WI38 (cell line): ENCODE measurements around the gene GSE1.

ENCODE experiments used
- H3K4me3 ChIP-seq: 2 replicates; pipeline ENCODE4 v1.5.1; 2011; ENCODE audit warnings: low read depth, mild to moderate bottlenecking, control low read depth, low read length
- TF ChIP-seq, protein P1 (sequence below): IDR thresholded peaks from 2 replicates; pipeline ENCODE4 v1.5.1; 2012; ENCODE audit warnings: low read depth, mild to moderate bottlenecking, control low read depth, low read length

The GSE1 gene

DNA sequence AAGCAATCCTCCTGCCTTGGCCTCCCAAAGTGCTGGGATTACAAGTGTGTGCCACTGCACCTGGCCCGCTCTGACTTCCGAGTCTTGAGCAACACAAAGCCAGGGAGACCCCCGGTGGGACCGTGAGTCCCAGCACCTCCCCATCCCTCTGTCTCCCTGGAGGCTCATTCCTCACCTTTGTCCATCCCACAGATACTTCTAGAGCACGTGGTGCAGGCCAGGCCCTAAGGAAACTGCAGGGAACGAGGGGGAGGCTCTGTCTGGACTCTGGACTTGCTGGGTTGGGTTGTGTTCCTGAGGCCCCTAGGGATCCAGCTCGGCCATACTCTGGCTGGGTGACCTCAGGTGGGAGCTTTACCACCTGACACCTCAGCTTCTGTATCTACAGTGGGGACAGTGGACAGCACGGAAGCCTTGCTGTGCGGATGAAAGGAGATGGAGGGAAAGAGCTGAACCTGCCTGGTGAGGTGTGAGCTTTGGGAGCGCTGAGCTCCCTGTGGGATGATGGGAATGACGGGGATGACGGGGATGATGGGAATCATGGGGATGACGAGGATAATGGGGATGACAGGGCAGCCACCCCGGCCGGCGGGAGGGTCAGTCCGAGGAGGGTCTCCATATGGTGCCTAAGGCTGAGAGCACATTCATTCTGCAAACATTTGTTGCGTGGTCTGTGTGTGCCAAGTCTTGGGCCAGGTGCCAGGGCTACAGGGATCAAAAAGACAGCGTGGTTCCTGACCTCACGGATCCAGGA lies 111.2 kb downstream of the GSE1 start:
- H3K4me3 ChIP-seq, result no peak overlapping the region
- TF ChIP-seq, protein P1, sequence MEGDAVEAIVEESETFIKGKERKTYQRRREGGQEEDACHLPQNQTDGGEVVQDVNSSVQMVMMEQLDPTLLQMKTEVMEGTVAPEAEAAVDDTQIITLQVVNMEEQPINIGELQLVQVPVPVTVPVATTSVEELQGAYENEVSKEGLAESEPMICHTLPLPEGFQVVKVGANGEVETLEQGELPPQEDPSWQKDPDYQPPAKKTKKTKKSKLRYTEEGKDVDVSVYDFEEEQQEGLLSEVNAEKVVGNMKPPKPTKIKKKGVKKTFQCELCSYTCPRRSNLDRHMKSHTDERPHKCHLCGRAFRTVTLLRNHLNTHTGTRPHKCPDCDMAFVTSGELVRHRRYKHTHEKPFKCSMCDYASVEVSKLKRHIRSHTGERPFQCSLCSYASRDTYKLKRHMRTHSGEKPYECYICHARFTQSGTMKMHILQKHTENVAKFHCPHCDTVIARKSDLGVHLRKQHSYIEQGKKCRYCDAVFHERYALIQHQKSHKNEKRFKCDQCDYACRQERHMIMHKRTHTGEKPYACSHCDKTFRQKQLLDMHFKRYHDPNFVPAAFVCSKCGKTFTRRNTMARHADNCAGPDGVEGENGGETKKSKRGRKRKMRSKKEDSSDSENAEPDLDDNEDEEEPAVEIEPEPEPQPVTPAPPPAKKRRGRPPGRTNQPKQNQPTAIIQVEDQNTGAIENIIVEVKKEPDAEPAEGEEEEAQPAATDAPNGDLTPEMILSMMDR, result no peak

DNA sequence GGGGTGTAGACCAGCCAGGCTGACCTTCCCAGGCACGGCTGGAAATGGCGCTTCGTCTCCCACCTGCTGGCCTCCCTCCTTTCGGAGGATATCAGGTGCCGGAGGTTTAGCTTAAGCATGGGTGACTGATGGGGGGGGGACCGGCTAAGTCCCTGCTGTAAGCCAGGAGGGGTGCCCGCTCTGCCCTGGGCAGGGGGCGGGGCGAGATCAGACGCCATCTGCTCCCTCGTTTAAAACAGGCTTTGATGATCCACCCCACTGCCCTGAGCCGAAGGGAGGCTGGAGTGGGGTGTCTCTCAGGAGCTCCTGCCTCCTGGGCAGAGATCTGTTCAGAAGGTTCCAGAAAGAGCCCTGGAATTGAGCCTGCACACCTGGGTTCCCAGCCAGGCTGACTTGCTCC lies 111.8 kb downstream of the GSE1 start:
- TF ChIP-seq, protein P1, result no peak
- no peak overlapping the region for H3K4me3 ChIP-seq
